Lower lobe of right lung (tissue), 2 donors: ENCODE data around the gene SLC9B1. TPM values are rescaled to one million over a fixed set of nuclear protein-coding genes. Genes with fewer than 3 reads are reported as not detected.

Source experiments
- ATAC-seq, 2 donors: fragments of 200-7000 bp; cut with Tn5 transposase; one replicate each; pipeline ENCODE4 v1.9.1; 2020 to 2022; ENCODE audit warnings: mild to moderate bottlenecking in 2 of 2, moderate library complexity in 2 of 2
- DNase-seq: peaks from one replicate; pipeline ENCODE4 v3.0.0-alpha.2; 2020
- H3K27ac ChIP-seq: fragments of 200-600 bp; one replicate; pipeline ENCODE4 v1.8.0; 2022
- H3K27me3 ChIP-seq: fragments of 200-600 bp; one replicate; pipeline ENCODE4 v1.8.0; 2022; ENCODE audit warnings: low read depth
- H3K36me3 ChIP-seq: fragments of 200-600 bp; one replicate; pipeline ENCODE4 v1.8.0; 2022; ENCODE audit warnings: mild to moderate bottlenecking
- H3K4me1 ChIP-seq: fragments of 200-600 bp; one replicate; pipeline ENCODE4 v1.8.0; 2022
- H3K4me3 ChIP-seq: fragments of 200-600 bp; one replicate; pipeline ENCODE4 v1.8.0; 2022; ENCODE audit warnings: mild to moderate bottlenecking
- H3K9me3 ChIP-seq: fragments of 200-600 bp; one replicate; pipeline ENCODE4 v1.8.0; 2022
- CTCF ChIP-seq: fragments of 200-600 bp; IDR thresholded peaks from one replicate; pipeline ENCODE4 v1.8.0; 2022; ENCODE audit warnings: antibody characterized with exemption, mild to moderate bottlenecking
- intact Hi-C: fragments of 100-400 bp; cut with DNase I; formaldehyde crosslinking; loops from one replicate; pipeline ENCODE4 v1.11.0; 2022
- total RNA-seq: library from RNA; stranded (reverse); fragmentation: NEBNext Ultra II Directional; extraction: Animal tissue kit (Norgen Biotek cat#: 25700); gene quantifications from one replicate; pipeline ENCODE4 v1.2.1, GENCODE V29; 2021
- donor health status: DM: no; HTN: yes; CAD: no; lungs with severe emphysema.

Gene SLC9B1
- total RNA-seq, 1 donor from 2014 or later: 0.74 TPM

- DNase-seq: no peak
- no peaks in the 10 kb centered on the region for H3K27me3 ChIP-seq
Measured at GRCh38 chr4:103052145-103052544, 32.6 kb upstream of the SLC9B1 start.

DNA sequence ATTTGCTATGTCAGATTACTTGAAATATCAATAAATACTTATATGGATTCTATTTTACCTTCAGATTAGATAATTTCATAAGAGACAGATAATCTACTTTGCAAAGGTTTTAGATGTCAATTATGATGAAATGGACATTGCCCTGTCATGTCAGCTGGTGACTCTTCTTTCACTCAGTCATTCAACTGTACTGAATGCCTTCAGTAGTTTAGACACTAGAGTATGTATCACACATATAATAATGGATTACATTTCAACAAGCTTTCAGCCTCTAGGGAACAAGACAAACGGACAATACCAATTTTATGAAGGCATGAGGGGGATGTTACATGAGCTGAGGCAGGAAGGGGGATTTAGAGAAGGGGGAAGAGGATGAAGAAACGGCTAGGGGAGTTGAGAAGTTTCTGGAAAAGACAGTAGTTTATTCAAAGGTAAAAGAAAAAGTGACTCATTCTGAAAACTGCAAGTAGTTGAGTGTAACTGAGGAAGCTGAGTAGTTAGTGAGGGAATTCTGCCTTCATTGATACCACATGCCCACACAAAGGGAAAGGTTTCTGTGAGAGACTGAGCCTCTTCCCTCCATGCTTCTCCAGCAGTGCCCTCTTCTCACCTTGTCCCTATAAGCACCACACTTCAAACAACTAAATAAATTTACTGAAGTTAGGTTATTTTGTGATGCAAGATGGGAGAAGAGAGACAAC lies 31.4 kb upstream of the SLC9B1 start:
- H3K4me3 ChIP-seq: no peak overlapping the region
- H3K36me3 ChIP-seq: no peaks in the 10 kb centered on the region
- intact Hi-C loops: no loop called here
- no peaks in the 10 kb centered on the region for H3K27me3 ChIP-seq
- H3K9me3 ChIP-seq: no peaks in the 10 kb centered on the region
- no peak for TF ChIP-seq CTCF
- DNase-seq (no peak), ATAC-seq (no peak)
- H3K4me1 ChIP-seq: no peaks in the 10 kb centered on the region
- no peak overlapping the region for H3K27ac ChIP-seq

More at GRCh38 chr4:103052145-103052544, 32.6 kb upstream of the SLC9B1 start:
- intact Hi-C loops: no loop called here
- no peak for ATAC-seq
- no peak overlapping the region for H3K27ac ChIP-seq
- H3K9me3 ChIP-seq: no peaks in the 10 kb centered on the region
- TF ChIP-seq CTCF: no peak
- H3K36me3 ChIP-seq: no peaks in the 10 kb centered on the region
- H3K4me1 ChIP-seq: no peaks in the 10 kb centered on the region
- H3K4me3 ChIP-seq: no peak overlapping the region

- Histone ChIP-seq H3K4me1 (no peaks in the 10 kb centered on the region), H3K27me3 (no peaks in the 10 kb centered on the region), H3K9me3 (no peaks in the 10 kb centered on the region), H3K4me3 (no peak overlapping the region), H3K36me3 (peaks cover 9% of the 10 kb centered on the region), H3K27ac (no peak overlapping the region)
- peak; percentile 68 for TF ChIP-seq CTCF
- DNase-seq: no peak
- peak; percentile 84 to 88 for ATAC-seq
- intact Hi-C loops: no loop called here
Measured at GRCh38 chr4:103046416-103047290, 27.1 kb upstream of the SLC9B1 start.

- intact Hi-C loops: no loop called here
- H3K27ac ChIP-seq: no peak overlapping the region
- H3K27me3 ChIP-seq: no peaks in the 10 kb centered on the region
- no peaks in the 10 kb centered on the region for H3K9me3 ChIP-seq
- no peak for DNase-seq
- TF ChIP-seq CTCF: no peak
- no peak overlapping the region for H3K4me3 ChIP-seq
- no peak for ATAC-seq
- peaks cover 9% of the 10 kb centered on the region for H3K36me3 ChIP-seq
- no peaks in the 10 kb centered on the region for H3K4me1 ChIP-seq
Measured at GRCh38 chr4:103044183-103044582, 24.7 kb upstream of the SLC9B1 start.

GRCh38 chr4:103036169-103036568 lies 16.7 kb upstream of the SLC9B1 start:
- no peak overlapping the region for H3K4me3 ChIP-seq
- ATAC-seq (no peak), DNase-seq (no peak)
- no peak overlapping the region for H3K27ac ChIP-seq
- H3K36me3 ChIP-seq: no peaks in the 10 kb centered on the region
- intact Hi-C loops: no loop called here
- no peaks in the 10 kb centered on the region for H3K9me3 ChIP-seq
- H3K27me3 ChIP-seq: no peaks in the 10 kb centered on the region
- H3K4me1 ChIP-seq: no peaks in the 10 kb centered on the region
- TF ChIP-seq CTCF: no peak
